ENCODE results near the gene NUP210L. TPM values are rescaled to one million over a fixed set of nuclear protein-coding genes. Genes with fewer than 3 reads are reported as not detected.

The NUP210L gene
- total and polyA plus RNA-seq, 2 experiments from 2014 or later, result not detected

DNA sequence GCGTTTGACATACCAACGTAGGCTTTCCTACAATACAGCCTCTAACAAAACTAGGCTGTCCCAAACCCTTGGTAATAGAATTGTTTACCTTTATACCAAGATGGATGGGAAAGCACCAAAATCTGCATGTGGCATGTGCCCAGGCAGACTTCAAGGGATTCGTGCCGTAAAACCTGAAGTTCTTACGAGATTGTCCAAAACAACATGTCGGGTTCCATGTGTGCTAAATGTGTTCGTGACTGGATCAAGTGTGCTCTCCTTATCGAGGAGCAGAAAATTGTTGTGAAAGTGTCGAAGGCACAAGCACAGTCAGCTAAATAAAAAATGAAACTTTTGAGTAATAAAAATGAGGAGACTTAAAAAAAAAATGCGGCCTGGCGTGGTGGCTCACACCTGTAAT is 159.2 kb downstream of the NUP210L start:
- peaks cover 8% of the 10 kb centered on the region for H3K4me1 ChIP-seq (ENCODE audit: low read depth)
- TF ChIP-seq CTCF (IDR thresholded peaks at IDR 0.05; ENCODE audit: low read depth, low read length), result no peak
- no peak overlapping the region for H3K4me3 ChIP-seq
- no peaks in the 10 kb centered on the region for H3K9me3 ChIP-seq (ENCODE audit: low read depth)
- H3K27ac ChIP-seq, result no peak overlapping the region
- peaks cover 16% of the 10 kb centered on the region for H3K36me3 ChIP-seq
- no peak for DNase-seq (ENCODE audit: low read depth in 1 of 2, low spot score in 1 of 2)
- H3K27me3 ChIP-seq, result no peaks in the 10 kb centered on the region

GRCh38 chr1:153995202-153995601 is 159.7 kb downstream of the NUP210L start:
- no peaks in the 10 kb centered on the region for H3K27me3 ChIP-seq
- peak overlapping the region; percentile 61 for H3K27ac ChIP-seq
- peaks cover 16% of the 10 kb centered on the region for H3K36me3 ChIP-seq
- no peak for TF ChIP-seq CTCF (IDR thresholded peaks at IDR 0.05; ENCODE audit: low read depth, low read length)
- H3K4me3 ChIP-seq, result no peak overlapping the region
- no peaks in the 10 kb centered on the region for H3K9me3 ChIP-seq (ENCODE audit: low read depth)
- no peak for DNase-seq (ENCODE audit: low read depth in 1 of 2, low spot score in 1 of 2)
- H3K4me1 ChIP-seq (ENCODE audit: low read depth), result peaks cover 8% of the 10 kb centered on the region

GRCh38 chr1:153991806-153992205 is 163.1 kb downstream of the NUP210L start:
- no peak for DNase-seq (ENCODE audit: low read depth in 1 of 2, low spot score in 1 of 2)
- TF ChIP-seq CTCF (IDR thresholded peaks at IDR 0.05; ENCODE audit: low read depth, low read length), result no peak
- H3K36me3 ChIP-seq, result peaks cover 16% of the 10 kb centered on the region
- peak overlapping the region; percentile 82 for H3K4me3 ChIP-seq
- H3K4me1 ChIP-seq (ENCODE audit: low read depth), result peaks cover 8% of the 10 kb centered on the region
- H3K9me3 ChIP-seq (ENCODE audit: low read depth), result no peaks in the 10 kb centered on the region
- H3K27me3 ChIP-seq, result no peaks in the 10 kb centered on the region
- H3K27ac ChIP-seq, result peak overlapping the region; percentile 39

DNA sequence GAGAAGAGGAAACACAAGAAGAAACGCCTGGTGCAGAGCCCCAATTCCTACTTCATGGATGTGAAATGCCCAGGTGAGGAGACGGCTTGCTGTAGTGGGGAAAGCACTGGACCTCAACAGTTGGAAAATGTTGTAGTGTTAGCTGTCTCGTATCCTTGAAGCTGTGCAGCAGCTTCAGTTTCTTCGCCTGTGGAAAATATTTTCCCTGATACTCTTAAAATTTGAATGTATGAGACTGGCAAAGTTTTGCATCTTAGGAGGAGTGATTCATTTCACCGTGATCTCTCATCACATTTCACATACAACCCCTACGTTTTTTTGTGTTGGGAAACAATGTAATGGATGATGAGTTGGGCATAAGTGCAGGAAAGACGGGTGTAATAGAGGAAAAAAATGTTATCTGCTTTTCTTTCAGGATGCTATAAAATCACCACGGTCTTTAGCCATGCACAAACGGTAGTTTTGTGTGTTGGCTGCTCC is 163.7 kb downstream of the NUP210L start:
- Histone ChIP-seq H3K27ac (peak overlapping the region; percentile 87), H3K4me1 (ENCODE audit: low read depth) (peaks cover 8% of the 10 kb centered on the region), H3K4me3 (peak overlapping the region; percentile 82), H3K27me3 (no peaks in the 10 kb centered on the region), H3K9me3 (ENCODE audit: low read depth) (no peaks in the 10 kb centered on the region), H3K36me3 (peaks cover 16% of the 10 kb centered on the region)
- no peak for TF ChIP-seq CTCF (IDR thresholded peaks at IDR 0.05; ENCODE audit: low read depth, low read length)
- no peak for DNase-seq (ENCODE audit: low read depth in 1 of 2, low spot score in 1 of 2)

DNA sequence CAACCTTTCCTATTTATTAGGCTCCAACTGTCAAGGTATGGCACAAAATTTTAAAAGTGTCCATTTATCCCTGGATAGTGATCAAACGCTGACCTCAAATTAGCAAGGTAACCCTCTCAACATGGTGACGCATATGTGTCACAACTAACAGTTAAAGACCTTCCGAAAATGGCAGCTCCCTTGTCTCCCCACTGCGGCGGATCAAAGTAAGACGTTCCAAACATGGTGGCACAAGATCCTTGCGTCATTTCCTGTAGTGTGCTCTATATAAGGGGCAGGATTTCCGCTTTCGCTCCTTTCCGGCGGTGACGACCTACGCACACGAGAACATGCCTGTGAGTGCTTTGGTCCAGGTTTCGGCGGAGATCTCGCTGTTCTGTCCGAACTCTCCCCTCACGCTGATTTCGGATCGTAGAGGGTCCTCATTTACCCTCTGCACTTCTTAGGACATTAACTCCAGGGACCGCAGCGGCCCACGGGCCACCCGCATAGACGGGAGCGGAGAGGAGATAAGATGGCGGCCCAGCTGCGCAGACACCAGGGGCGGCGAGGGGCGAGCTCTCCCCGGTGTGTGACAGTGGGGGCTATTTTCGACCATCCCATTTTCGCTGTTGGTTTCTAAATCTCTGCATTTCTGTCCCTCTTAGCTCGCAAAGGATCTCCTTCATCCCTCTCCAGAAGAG is 164.3 kb downstream of the NUP210L start, which contains the start of gene RPS27:
TSS of gene RPS27 (plus strand) at position 295 of the 683 bp plus-strand sequence. CDS start at position 330, 35 bp downstream.
- Histone ChIP-seq H3K27me3 (no peaks in the 10 kb centered on the region), H3K9me3 (ENCODE audit: low read depth) (no peaks in the 10 kb centered on the region)
- TF ChIP-seq CTCF (IDR thresholded peaks at IDR 0.05; ENCODE audit: low read depth, low read length), result no peak

More for the DNA sequence above, 164.3 kb downstream of the NUP210L start, which contains the start of gene RPS27:
- Histone ChIP-seq H3K4me1 (ENCODE audit: low read depth) (peaks cover 8% of the 10 kb centered on the region), H3K4me3 (peak within 1 kb of the TSS; percentile 82), H3K36me3 (peaks cover 16% of the 10 kb centered on the region), H3K27ac (peak within 1 kb of the TSS; percentile 87)
- DNase-seq (ENCODE audit: low read depth in 1 of 2, low spot score in 1 of 2), result peak; percentile 98

All from cardiac muscle cell (in vitro differentiated cells and primary cell).